Esophagus muscularis mucosa (tissue), 4 donors: ENCODE data around the gene BBLN. TPM values are rescaled to one million over a fixed set of nuclear protein-coding genes. Genes with fewer than 3 reads are reported as not detected.

ENCODE experiments used
- DNase-seq: peaks from one replicate; pipeline ENCODE4 v3.0.0-alpha.2; 2017; ENCODE audit errors: extremely low spot score
- H3K27ac ChIP-seq, 4 donors: fragments of 200-600 bp; sonication (generic); replicated peaks in 1 of 4; 1 replicate in 3 of 4; 2 replicates in 1 of 4; pipeline ENCODE4 v1.5.1; 2016 to 2019; ENCODE audit warnings: mild to moderate bottlenecking in 1 of 4
- H3K27me3 ChIP-seq, 4 donors: fragments of 200-600 bp; sonication (generic); one replicate each; pipeline versions ENCODE4 v1.5.1 to v1.6.0; 2016 to 2019
- H3K36me3 ChIP-seq, 4 donors: fragments of 200-600 bp; sonication (generic); one replicate each; pipeline ENCODE4 v1.5.1; 2016 to 2019
- H3K4me1 ChIP-seq, 4 donors: fragments of 200-600 bp; sonication (generic); one replicate each; pipeline ENCODE4 v1.5.1; 2016 to 2019
- H3K4me3 ChIP-seq, 4 donors: fragments of 200-600 bp; sonication (generic); 1 replicate in 2 of 4; 2 replicates in 2 of 4; pipeline ENCODE4 v1.5.1; 2016 to 2019; ENCODE audit warnings: mild to moderate bottlenecking in 4 of 4, moderate library complexity in 1 of 4
- H3K9me3 ChIP-seq, 4 donors: fragments of 200-600 bp; sonication (generic); 1 replicate in 3 of 4; 2 replicates in 1 of 4; pipeline ENCODE4 v1.5.1; 2016 to 2019
- EP300 ChIP-seq: sonication (generic); formaldehyde crosslinking; IDR thresholded peaks from one replicate; pipeline ENCODE4 v1.6.1; 2017; ENCODE audit warnings: antibody characterized with exemption
- POLR2A ChIP-seq: fragments of 450-650 bp; IDR thresholded peaks from one replicate; pipeline ENCODE4 v1.6.1; 2017; ENCODE audit warnings: antibody characterized with exemption, moderate library complexity, mild to moderate bottlenecking, low read depth
- POLR2AphosphoS5 ChIP-seq, 2 donors: sonication (generic); formaldehyde crosslinking; IDR thresholded peaks; one replicate each; pipeline ENCODE4 v1.6.1; 2017; ENCODE audit warnings: antibody characterized with exemption in 2 of 2
- WGBS: methylation state at CpG from one replicate; pipeline ENCODE4 v1.1.5; 2018; 5-methylcytosine and 5-hydroxymethylcytosine counted together
- intact Hi-C: fragments of 100-400 bp; cut with DNase I; formaldehyde crosslinking; loops from one replicate; pipeline ENCODE4 v1.15.1; 2023
- total RNA-seq, 4 donors: library from RNA; depleted of rRNA; stranded (reverse); fragments of >200 nt; gene quantifications; one replicate each; pipeline versions ENCODE4 v1.1.0 to v1.2.1, GENCODE V29; 2016
- TF ChIP-seq, protein P1 (sequence below), 3 experiments: fragments of 200-600 bp in 2 of 3; fragments of 450-650 bp in 1 of 3; sonication (generic) in 2 of 3; IDR thresholded peaks; one replicate each; pipeline ENCODE4 v1.5.1; 2017 to 2019; ENCODE audit warnings: antibody characterized with exemption in 3 of 3, mild to moderate bottlenecking in 2 of 3, moderate library complexity in 1 of 3

Gene BBLN
- total RNA-seq, 4 donors from 2014 or later, result 132 to 213 (median 148) TPM

DNA sequence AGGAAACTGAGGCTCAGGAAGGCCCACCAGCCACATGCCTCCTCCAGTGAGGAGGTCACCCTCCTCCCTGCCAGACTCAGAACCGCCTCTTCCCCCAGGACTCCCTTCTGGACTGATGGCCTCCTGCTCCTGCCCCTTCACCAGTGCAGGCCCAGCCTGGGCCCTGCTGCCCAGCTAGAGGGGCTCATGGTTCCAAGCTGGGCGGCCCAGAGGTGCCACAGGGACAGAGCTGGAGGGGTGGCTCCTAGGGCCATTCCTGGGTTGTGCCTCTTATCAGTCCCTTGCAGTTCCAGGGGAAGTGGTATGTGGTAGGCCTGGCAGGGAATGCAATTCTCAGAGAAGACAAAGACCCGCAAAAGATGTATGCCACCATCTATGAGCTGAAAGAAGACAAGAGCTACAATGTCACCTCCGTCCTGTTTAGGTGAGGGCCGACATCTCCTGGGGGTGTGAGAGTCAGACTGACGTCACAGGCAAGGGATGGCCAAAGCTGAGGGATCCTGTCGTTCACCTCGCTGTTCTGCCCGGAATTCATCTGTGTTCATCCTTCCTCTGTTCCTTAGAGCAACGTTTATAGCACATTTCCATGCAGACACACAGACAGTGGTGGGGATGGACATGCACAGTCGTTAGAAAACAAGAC is 10.0 kb upstream of the BBLN start:
- Histone ChIP-seq H3K4me1 (peaks cover 7 to 15% (median 9%) of the 10 kb centered on the region in 4 donors), H3K27ac (no peak overlapping the region), H3K36me3 (no peaks in the 10 kb centered on the region), H3K9me3 (no peaks in the 10 kb centered on the region), H3K4me3 (no peak overlapping the region), H3K27me3 (no peaks in the 10 kb centered on the region)
- intact Hi-C loops, result no loop called here
- DNase-seq, result no peak
- 61% methylated on average over 9 of the region's 11 CpGs for WGBS
- TF ChIP-seq, protein P1, sequence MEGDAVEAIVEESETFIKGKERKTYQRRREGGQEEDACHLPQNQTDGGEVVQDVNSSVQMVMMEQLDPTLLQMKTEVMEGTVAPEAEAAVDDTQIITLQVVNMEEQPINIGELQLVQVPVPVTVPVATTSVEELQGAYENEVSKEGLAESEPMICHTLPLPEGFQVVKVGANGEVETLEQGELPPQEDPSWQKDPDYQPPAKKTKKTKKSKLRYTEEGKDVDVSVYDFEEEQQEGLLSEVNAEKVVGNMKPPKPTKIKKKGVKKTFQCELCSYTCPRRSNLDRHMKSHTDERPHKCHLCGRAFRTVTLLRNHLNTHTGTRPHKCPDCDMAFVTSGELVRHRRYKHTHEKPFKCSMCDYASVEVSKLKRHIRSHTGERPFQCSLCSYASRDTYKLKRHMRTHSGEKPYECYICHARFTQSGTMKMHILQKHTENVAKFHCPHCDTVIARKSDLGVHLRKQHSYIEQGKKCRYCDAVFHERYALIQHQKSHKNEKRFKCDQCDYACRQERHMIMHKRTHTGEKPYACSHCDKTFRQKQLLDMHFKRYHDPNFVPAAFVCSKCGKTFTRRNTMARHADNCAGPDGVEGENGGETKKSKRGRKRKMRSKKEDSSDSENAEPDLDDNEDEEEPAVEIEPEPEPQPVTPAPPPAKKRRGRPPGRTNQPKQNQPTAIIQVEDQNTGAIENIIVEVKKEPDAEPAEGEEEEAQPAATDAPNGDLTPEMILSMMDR (IDR thresholded peaks at IDR 0.05), result no peak
- TF ChIP-seq POLR2A (no peak), EP300 (no peak), POLR2AphosphoS5 (IDR thresholded peaks at IDR 0.05) (no peak)

DNA sequence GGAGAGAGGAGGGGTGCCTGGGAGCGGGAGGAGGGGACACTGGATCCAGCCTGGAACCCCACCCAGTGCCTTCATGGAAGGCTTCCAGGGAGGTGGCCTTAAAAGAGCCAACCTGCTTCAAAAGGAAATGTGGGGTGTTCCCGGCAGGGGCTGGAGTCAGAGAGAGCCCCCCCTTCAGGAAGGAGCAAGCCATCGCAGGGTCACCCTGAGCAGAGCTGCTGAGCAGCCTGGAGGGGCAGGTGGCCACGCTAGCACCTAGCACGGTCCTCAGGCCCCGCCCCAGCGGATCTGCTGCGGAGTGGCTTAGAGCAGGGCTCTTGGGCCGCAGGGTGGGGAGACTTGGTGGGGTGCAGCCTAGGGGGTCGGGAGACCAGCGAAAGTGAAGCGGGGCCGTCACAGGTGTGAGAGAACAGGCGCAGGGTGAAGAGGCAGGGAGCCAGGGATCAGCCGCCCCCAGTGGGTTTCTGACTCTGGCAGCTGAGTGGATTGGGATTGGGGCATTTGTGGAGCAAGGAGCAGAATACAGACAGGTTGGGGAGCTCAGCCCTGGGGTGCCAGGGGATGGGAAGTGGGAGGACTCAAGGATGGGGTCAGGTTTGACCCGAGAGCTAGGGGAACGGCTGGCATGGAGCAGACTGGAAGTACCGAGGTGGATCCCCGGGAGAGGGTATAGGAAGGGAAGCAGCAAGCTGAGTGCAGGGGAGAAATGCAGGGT is 9.3 kb upstream of the BBLN start:
- WGBS, result 72% methylated on average over 17 of the region's 19 CpGs
- intact Hi-C loops, result no loop called here
- Histone ChIP-seq H3K36me3 (no peaks in the 10 kb centered on the region), H3K27ac (no peak overlapping the region), H3K4me3 (no peak overlapping the region), H3K27me3 (no peaks in the 10 kb centered on the region), H3K4me1 (peaks cover 7 to 15% (median 9%) of the 10 kb centered on the region in 4 donors), H3K9me3 (no peaks in the 10 kb centered on the region)
- DNase-seq, result no peak
- no peak for TF ChIP-seq POLR2A
- no peak for TF ChIP-seq EP300
- TF ChIP-seq POLR2AphosphoS5 (IDR thresholded peaks at IDR 0.05), result no peak
- TF ChIP-seq, protein P1 (IDR thresholded peaks at IDR 0.05), result no peak

GRCh38 chr9:128151309-128152132 is 8.5 kb upstream of the BBLN start:
- DNase-seq, result no peak
- no peaks in the 10 kb centered on the region for H3K27me3 ChIP-seq
- H3K4me3 ChIP-seq, result no peak overlapping the region

GRCh38 chr9:128152133-128153059 is 7.7 kb upstream of the BBLN start:
- DNase-seq, result no peak
- no peak for TF ChIP-seq EP300
- no peaks in the 10 kb centered on the region for H3K9me3 ChIP-seq
- peaks cover 7 to 15% (median 9%) of the 10 kb centered on the region in 4 donors for H3K4me1 ChIP-seq
- intact Hi-C loops, result no loop called here
- H3K4me3 ChIP-seq, result no peak overlapping the region
- H3K36me3 ChIP-seq, result no peaks in the 10 kb centered on the region
- H3K27me3 ChIP-seq, result no peaks in the 10 kb centered on the region
- no peak overlapping the region for H3K27ac ChIP-seq
- WGBS, result 83% methylated on average over 10 of the region's 13 CpGs

More at GRCh38 chr9:128151309-128152132, 8.5 kb upstream of the BBLN start:
- no peaks in the 10 kb centered on the region for H3K9me3 ChIP-seq
- no peak overlapping the region for H3K27ac ChIP-seq
- intact Hi-C loops, result no loop called here
- TF ChIP-seq POLR2A, result no peak
- TF ChIP-seq POLR2AphosphoS5 (IDR thresholded peaks at IDR 0.05), result no peak
- no peak for TF ChIP-seq EP300
- TF ChIP-seq, protein P1 (IDR thresholded peaks at IDR 0.05), result no peak
- 87% methylated on average over 11 of the region's 18 CpGs for WGBS
- H3K36me3 ChIP-seq, result no peaks in the 10 kb centered on the region
- peaks cover 7 to 15% (median 9%) of the 10 kb centered on the region in 4 donors for H3K4me1 ChIP-seq
